Activated CD4-positive, alpha-beta memory T cell treated with anti-CD3 and anti-CD28 coated beads for 36 hours (primary cell): ENCODE measurements around the gene WNT5B. TPM values are rescaled to one million over a fixed set of nuclear protein-coding genes. Genes with fewer than 3 reads are reported as not detected.
A peak's percentile ranks its signal among the peaks of the same experiment; 100 is the strongest.

ENCODE experiments used
- CTCF ChIA-PET: fragments of 350-600 bp; sonication (Branson Sonifier 250); formaldehyde crosslinking; loops from one replicate; lab custom pipeline; 2021; ENCODE audit warnings: antibody characterized with exemption, inconsistent platforms; lab: Charles Lee
- POLR2A ChIA-PET: fragments of 350-600 bp; sonication (Branson Sonifier 250); formaldehyde crosslinking; loops from one replicate; lab custom pipeline; 2021; ENCODE audit warnings: antibody characterized with exemption; lab: Charles Lee
- DNase-seq: peaks from one replicate; pipeline ENCODE4 v3.0.0-alpha.2; 2020
- H3K27ac Mint-ChIP-seq: one replicate; pipeline ENCODE4 v1.8.0; 2021; ENCODE audit warnings: mixed read lengths
- H3K27me3 Mint-ChIP-seq: one replicate; pipeline ENCODE4 v1.8.0; 2021; ENCODE audit warnings: mixed read lengths
- H3K36me3 Mint-ChIP-seq: one replicate; pipeline ENCODE4 v1.8.0; 2021; ENCODE audit warnings: mixed read lengths
- H3K4me1 Mint-ChIP-seq: one replicate; pipeline ENCODE4 v1.8.0; 2021; ENCODE audit warnings: low read depth, mixed read lengths
- H3K4me3 Mint-ChIP-seq: one replicate; pipeline ENCODE4 v1.8.0; 2021; ENCODE audit warnings: mild to moderate bottlenecking, mixed read lengths
- H3K9me3 Mint-ChIP-seq: one replicate; pipeline ENCODE4 v1.8.0; 2021; ENCODE audit warnings: mixed read lengths
- intact Hi-C: fragments of 100-400 bp; cut with micrococcal nuclease; formaldehyde crosslinking; loops from one replicate; pipeline ENCODE4 v1.15.1; 2023
- total RNA-seq, 2 experiments: library from RNA; stranded (reverse); gene quantifications; one replicate each; pipeline ENCODE4 v1.2.3, GENCODE V29; 2021

The WNT5B gene
- total RNA-seq, 2 experiments from 2014 or later = not detected

DNA sequence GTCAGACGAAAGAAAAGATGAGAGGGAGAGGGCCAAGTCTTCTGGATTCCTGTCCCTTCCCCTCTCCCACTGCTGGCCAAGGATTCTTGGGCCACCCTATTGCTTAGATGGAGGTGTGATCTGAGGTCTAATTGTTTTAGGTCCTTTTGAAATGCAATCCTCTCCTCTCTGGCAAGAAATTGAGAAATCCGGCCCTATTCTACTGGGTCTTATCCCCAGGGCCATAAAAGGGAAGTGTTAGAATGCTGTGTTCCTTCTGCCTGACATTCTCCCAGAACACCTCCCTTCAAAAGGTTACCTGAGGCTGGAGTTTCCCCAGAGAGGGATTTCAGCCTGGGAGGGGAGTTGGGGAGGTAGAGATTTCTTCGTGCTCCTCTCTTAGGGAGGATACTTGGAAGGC, 4.4 kb downstream of the WNT5B start:
- intact Hi-C loops = no loop called here
- Mint-ChIP-seq H3K9me3 (no peaks in the 10 kb centered on the region), H3K36me3 (no peaks in the 10 kb centered on the region), H3K27me3 (peaks cover 58% of the 10 kb centered on the region), H3K4me1 (peaks cover 13% of the 10 kb centered on the region), H3K27ac (no peak overlapping the region), H3K4me3 (no peak overlapping the region)
- POLR2A ChIA-PET = no interaction called here
- DNase-seq = no peak
- CTCF ChIA-PET = interaction anchor here (2.0 to 4.0 kb wide), 6 partner anchors 11 to 515 kb away, joined by 12 to 55 read pairs (median 22); no protein-coding TSS in a partner anchor

DNA sequence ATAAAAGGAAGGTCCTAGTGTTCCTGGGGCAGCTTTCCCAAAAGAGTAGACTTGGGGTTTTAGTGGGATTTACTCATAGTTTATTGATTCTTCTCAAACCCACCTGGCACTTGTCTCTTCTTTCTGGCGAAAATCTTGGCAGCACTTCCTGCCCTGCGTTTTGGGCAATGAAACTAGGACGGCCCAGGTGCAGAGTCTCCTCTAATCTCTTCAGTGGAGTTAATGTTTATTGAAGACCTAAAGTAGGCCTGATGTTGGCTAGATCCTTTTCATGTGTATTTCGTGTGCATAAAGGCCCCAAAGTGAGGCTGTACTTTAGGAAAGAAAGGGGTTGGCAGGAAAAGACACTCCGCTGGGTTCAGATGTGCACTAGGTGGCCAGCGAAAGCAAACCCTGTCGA, 5.1 kb downstream of the WNT5B start:
- Mint-ChIP-seq H3K27ac (no peak overlapping the region), H3K4me3 (no peak overlapping the region), H3K36me3 (no peaks in the 10 kb centered on the region), H3K9me3 (no peaks in the 10 kb centered on the region), H3K27me3 (peaks cover 52% of the 10 kb centered on the region), H3K4me1 (peaks cover 12% of the 10 kb centered on the region)
- intact Hi-C loops = loop anchor here (1.0 kb wide), 1 partner anchor 157 kb away; no protein-coding TSS in a partner anchor
- no peak for DNase-seq
- ChIA-PET POLR2A (no interaction called here), CTCF (interaction anchor here (0.6 to 3.7 kb wide), 30 partner anchors 10 to 943 kb away, joined by 3 to 55 read pairs (median 4); no protein-coding TSS in a partner anchor)

DNA sequence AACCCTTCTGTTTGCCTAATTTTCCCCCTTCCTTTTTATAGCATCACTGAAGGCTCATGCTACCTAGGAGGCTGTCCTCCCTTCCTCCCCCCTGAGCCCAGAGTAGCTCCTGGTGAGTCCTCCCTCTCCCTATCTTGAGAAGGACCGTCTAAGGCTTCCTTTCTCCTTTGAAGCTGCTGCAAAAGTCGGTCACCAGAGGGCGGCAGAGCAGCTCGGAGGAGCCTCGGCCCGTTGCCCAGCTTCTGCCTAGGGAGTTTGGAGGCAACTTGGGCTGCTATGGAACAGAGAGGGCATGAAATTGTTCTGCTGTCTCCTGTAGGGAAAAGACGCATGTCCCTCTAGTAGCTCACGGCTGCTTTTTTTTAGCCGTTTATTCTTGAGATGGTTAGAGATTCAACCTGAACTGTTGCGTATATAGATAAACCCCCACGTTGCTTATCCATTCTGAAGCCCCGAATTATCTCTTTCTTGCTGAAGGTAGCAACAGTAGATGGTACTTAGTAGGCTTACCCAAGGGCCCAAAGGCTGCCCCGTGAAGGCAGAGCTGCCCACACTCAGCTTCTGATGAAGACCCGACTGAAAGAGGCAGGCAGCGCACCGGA, 5.7 kb downstream of the WNT5B start:
- ChIA-PET POLR2A (no interaction called here), CTCF (interaction anchor here (0.6 to 3.7 kb wide), 38 partner anchors 8 to 942 kb away, joined by 3 to 55 read pairs (median 4); no protein-coding TSS in a partner anchor)
- peak; percentile 75 for DNase-seq
- peaks cover 48% of the 10 kb centered on the region for H3K27me3 Mint-ChIP-seq
- no peaks in the 10 kb centered on the region for H3K9me3 Mint-ChIP-seq
- H3K27ac Mint-ChIP-seq = no peak overlapping the region
- intact Hi-C loops = loop anchor here (1.0 kb wide), 1 partner anchor 157 kb away; no protein-coding TSS in a partner anchor
- H3K36me3 Mint-ChIP-seq = no peaks in the 10 kb centered on the region
- H3K4me1 Mint-ChIP-seq = peaks cover 9% of the 10 kb centered on the region
- H3K4me3 Mint-ChIP-seq = no peak overlapping the region

DNA sequence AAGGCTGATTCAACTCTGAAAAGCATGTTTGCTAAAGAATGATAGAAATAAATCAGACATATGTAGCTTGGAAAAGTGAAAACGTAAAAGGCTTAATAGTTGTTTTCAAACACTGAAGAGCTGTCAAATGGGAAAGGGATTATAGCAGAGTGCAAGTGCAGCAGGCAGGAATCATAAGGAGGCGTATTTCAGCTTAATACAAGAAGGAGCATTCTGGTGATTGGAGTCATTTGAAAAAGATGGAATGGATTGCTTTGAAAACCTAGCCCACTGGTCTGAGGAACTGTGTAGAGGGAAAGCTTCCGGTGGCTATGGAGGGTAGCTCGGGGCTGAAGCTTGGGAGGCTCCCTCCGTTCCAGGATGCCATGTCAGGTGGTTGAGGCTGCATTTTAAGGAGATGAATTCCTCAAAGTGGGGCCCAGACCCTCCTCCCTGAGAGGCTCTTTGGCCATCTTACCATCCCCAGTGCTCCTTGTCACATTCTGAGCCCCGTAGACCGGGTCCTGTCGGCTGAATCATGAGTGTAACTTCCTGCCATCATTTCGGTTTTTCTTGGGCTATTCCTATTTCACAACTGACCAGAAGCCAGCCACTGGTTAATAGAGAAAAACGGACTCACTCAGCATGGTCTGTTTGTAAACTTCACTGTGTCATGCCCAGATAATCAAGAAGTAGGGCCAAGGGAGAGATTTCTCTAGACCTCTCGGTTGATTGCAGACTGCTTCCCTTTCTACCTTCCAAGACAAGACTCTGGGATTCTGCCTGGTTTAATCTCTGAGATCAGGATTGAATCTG, 6.5 kb downstream of the WNT5B start:
- DNase-seq = no peak
- Mint-ChIP-seq H3K4me3 (no peak overlapping the region), H3K4me1 (peaks cover 5% of the 10 kb centered on the region), H3K27me3 (peaks cover 43% of the 10 kb centered on the region), H3K9me3 (no peaks in the 10 kb centered on the region), H3K27ac (no peak overlapping the region), H3K36me3 (no peaks in the 10 kb centered on the region)
- intact Hi-C loops = no loop called here
- CTCF ChIA-PET = interaction anchor here (0.6 to 3.7 kb wide), 30 partner anchors 9 to 517 kb away, joined by 3 to 55 read pairs (median 4); no protein-coding TSS in a partner anchor
- POLR2A ChIA-PET = no interaction called here

DNA sequence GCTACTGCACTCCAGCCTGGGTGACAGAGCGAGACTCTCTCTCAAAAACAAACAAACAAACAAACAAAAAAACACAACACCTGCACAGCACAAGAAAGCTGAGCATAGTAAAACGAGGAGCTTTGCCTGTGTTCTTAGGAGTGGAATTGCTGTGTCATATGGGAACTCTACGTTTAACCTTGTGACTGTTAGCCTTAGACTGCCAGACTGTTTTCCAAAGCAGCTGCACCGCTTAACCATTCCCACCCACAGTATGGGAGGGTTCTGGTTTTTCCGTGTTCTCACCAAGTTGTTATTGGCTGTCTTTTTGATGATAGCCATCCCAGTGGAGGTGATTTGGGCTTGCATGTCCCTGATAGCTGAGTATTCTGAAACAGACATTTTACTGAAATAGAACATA, 9.2 kb downstream of the WNT5B start:
- Mint-ChIP-seq H3K27me3 (peaks cover 25% of the 10 kb centered on the region), H3K4me1 (no peaks in the 10 kb centered on the region), H3K9me3 (no peaks in the 10 kb centered on the region), H3K4me3 (no peak overlapping the region), H3K27ac (no peak overlapping the region), H3K36me3 (no peaks in the 10 kb centered on the region)
- CTCF ChIA-PET = interaction anchor here (1.9 kb wide), 1 partner anchor 11 kb away, joined by 7 read pairs; no protein-coding TSS in a partner anchor
- no peak for DNase-seq
- POLR2A ChIA-PET = interaction anchor here (0.6 kb wide), 1 partner anchor 11 kb away, joined by 3 read pairs; no protein-coding TSS in a partner anchor
- intact Hi-C loops = no loop called here

DNA sequence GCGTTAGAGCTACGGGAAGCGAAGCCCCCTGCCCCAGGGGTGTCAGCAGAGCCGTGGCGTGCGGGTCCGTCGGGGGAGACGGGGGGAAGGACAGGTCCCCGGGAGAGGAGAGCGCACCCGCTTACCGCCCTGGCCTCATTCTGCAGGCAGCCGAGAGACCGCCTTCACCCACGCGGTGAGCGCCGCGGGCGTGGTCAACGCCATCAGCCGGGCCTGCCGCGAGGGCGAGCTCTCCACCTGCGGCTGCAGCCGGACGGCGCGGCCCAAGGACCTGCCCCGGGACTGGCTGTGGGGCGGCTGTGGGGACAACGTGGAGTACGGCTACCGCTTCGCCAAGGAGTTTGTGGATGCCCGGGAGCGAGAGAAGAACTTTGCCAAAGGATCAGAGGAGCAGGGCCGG, 10.5 kb downstream of the WNT5B start:
- H3K36me3 Mint-ChIP-seq = no peaks in the 10 kb centered on the region
- H3K4me3 Mint-ChIP-seq = no peak overlapping the region
- POLR2A ChIA-PET = no interaction called here
- no peaks in the 10 kb centered on the region for H3K9me3 Mint-ChIP-seq
- intact Hi-C loops = no loop called here
- DNase-seq = no peak
- H3K4me1 Mint-ChIP-seq = no peaks in the 10 kb centered on the region
- H3K27me3 Mint-ChIP-seq = peaks cover 16% of the 10 kb centered on the region
- CTCF ChIA-PET = interaction anchor here (1.2 to 1.9 kb wide), 3 partner anchors 10 to 151 kb away, joined by 3 to 7 read pairs (median 6); no protein-coding TSS in a partner anchor
- H3K27ac Mint-ChIP-seq = no peak overlapping the region

DNA sequence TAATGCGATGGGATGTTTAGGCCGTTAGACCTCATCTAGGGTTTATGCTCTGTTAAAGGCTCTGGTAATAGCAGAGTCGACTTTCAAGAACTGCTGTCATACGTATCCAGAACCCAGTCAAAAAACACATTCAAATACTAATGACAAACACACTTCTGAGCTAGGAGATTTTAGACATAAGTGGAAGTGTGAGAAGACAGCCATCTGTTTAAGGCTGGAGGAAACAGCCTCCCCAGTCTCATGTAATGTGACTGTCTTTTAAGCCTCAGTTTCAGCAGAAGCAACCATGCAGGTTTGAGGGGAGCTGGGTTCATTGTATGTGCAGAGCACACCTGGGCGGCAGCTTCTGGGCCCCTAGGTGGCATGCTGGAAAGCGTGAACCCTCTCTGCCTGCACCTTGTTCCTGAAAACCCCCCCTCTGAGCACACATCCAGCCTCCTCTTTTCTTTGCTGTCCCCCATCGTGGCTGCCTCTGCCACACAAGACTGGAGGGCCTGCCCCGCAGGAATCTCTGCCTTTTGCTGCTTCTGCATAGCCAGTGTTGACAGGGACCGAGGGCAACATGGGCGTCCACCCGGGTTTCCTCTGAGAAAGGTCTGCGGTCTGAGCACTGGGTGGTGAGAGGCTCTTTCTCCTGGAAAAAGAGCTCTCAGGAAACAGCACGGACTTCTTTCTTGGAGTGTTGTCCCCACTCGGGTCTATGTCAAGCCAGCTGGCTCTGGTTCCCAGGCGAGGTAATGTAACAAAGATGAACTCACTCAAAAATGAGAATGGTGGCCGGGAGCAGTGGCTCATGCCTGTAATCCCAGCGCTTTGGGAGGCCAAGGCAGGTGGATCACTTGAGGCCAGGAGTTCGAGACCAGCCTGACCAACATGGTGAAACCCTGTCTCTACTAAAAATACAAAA, 11.6 kb downstream of the WNT5B start:
- ChIA-PET CTCF (interaction anchor here (1.2 to 1.6 kb wide), 2 partner anchors 150 to 299 kb away, joined by 4 to 6 read pairs; no protein-coding TSS in a partner anchor), POLR2A (no interaction called here)
- H3K9me3 Mint-ChIP-seq = no peaks in the 10 kb centered on the region
- no peaks in the 10 kb centered on the region for H3K36me3 Mint-ChIP-seq
- intact Hi-C loops = no loop called here
- no peak overlapping the region for H3K4me3 Mint-ChIP-seq
- peaks cover 11% of the 10 kb centered on the region for H3K27me3 Mint-ChIP-seq
- no peak overlapping the region for H3K27ac Mint-ChIP-seq
- H3K4me1 Mint-ChIP-seq = no peaks in the 10 kb centered on the region
- no peak for DNase-seq

DNA sequence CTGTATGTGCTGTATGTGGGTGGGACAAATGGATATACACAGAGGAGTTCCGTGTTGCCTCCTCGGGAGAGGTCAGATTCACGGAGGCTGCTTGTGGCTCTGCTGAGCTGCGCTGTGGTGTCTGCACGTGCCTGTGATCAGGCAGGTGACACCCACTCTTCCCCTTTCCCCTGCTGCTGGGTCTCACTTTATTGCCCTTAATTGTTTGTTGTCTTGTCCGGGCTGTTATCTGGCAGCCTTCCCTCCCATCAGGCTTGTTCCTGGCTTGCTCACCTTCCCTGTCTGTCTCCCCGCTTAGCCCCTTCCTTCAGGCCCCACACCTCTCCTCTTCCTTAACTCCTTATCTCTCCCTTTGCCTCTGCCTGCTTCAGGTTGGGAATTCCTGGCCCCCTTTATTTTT, 13.5 kb downstream of the WNT5B start:
- H3K27ac Mint-ChIP-seq = no peak overlapping the region

DNA sequence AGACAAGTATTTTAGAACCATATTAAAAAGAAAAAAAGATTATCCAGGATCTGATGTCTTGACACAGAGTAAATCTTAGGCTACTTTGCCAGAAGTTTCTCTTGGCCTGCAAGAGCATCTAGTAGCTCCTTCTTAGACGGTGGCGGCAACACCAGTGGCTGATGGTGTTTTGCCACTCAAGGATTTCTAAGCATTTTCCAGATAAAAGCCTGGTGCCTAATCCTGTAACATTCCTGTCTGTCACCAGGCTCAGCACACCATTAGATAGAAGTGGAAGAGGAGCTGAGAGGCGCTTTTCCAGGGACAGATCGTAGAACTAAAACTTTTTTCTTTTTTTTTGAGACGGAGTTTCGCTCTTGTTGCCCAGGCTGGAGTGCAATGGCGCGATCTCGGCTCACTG, 14.0 kb downstream of the WNT5B start:
- intact Hi-C loops = no loop called here
- CTCF ChIA-PET = interaction anchor here (0.6 to 3.3 kb wide), 3 partner anchors 9 to 13 kb away, joined by 3 to 22 read pairs (median 3); no protein-coding TSS in a partner anchor
- no peaks in the 10 kb centered on the region for H3K9me3 Mint-ChIP-seq
- DNase-seq = no peak
- no peak overlapping the region for H3K27ac Mint-ChIP-seq
- no peaks in the 10 kb centered on the region for H3K4me1 Mint-ChIP-seq
- H3K27me3 Mint-ChIP-seq = peaks cover 3% of the 10 kb centered on the region
- no peaks in the 10 kb centered on the region for H3K36me3 Mint-ChIP-seq
- POLR2A ChIA-PET = no interaction called here
- H3K4me3 Mint-ChIP-seq = no peak overlapping the region

More for the DNA sequence above, 13.5 kb downstream of the WNT5B start:
- Mint-ChIP-seq H3K36me3 (no peaks in the 10 kb centered on the region), H3K9me3 (no peaks in the 10 kb centered on the region), H3K4me1 (no peaks in the 10 kb centered on the region), H3K27me3 (peaks cover 3% of the 10 kb centered on the region), H3K4me3 (no peak overlapping the region)
- ChIA-PET CTCF (interaction anchor here (3.3 kb wide), 1 partner anchor 8 kb away, joined by 22 read pairs; no protein-coding TSS in a partner anchor), POLR2A (no interaction called here)
- intact Hi-C loops = no loop called here
- no peak for DNase-seq

DNA sequence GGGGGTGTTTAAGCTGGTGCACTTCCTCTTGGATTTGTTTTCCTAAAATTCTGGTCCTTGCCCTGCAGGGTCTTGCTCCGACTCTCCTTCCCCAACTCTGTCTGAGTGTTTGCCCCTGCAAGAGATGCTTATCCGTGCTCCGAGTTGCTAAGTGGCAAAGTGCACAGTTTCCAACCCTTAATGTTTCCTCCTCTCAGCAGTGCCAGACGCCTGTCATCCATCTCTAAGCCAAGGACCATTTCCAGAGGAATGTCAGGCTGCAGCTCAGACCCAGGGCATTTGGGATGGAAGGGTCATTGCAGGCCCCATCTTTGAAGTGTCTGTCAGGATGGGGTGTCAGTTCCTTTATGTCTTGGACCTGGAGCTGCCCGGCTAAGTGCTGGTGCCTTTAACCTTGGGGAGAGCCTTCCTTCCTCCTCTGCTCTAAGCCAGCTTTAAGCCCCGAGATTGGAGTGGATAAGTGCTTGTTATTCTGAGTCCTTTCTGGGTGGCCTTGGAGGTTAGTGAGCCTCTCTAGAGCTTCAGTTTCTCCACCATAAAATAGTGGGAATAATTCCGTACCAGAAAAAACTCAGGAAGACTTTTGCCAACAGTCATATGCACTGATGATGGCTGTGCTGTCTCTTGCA, 15.0 kb downstream of the WNT5B start:
- Mint-ChIP-seq H3K27ac (no peak overlapping the region), H3K9me3 (no peaks in the 10 kb centered on the region), H3K36me3 (no peaks in the 10 kb centered on the region), H3K4me1 (no peaks in the 10 kb centered on the region), H3K4me3 (no peak overlapping the region), H3K27me3 (peaks cover 6% of the 10 kb centered on the region)
- DNase-seq = no peak
- ChIA-PET CTCF (interaction anchor here (1.2 to 19.1 kb wide), 5 partner anchors 9 to 296 kb away, joined by 3 to 498 read pairs (median 8); no protein-coding TSS in a partner anchor), POLR2A (interaction anchor here (0.6 kb wide), 1 partner anchor 49 kb away, joined by 5 read pairs; no protein-coding TSS in a partner anchor)
- intact Hi-C loops = no loop called here
